ENCODE measurements around the gene FTO. TPM values are rescaled to one million over a fixed set of nuclear protein-coding genes. Genes with fewer than 3 reads are reported as not detected.

FTO gene
- total and polyA plus RNA-seq, 2 of the 13 experiments (the other 11 are each of a cell fraction or from before 2014, with no cell fraction given): 41.6 to 55.8 TPM

GRCh38 chr16:54077050-54077821, 373.3 kb downstream of the FTO start (continued):
- no peak for TF ChIP-seq PRDM4 (CRISPR knock-in tag; IDR thresholded peaks at IDR 0.05; ENCODE audit: borderline replicate concordance)
- TF ChIP-seq SAFB2 (CRISPR knock-in tag; IDR thresholded peaks at IDR 0.05; ENCODE audit: borderline replicate concordance, low read depth): no peak
- TF ChIP-seq ZNF430 (CRISPR knock-in tag; IDR thresholded peaks at IDR 0.05): 0 out of 2 replicates have a peak, but pooled peaks have one; percentile 33
- peak; percentile 95 for TF ChIP-seq ZSCAN22 (CRISPR knock-in tag; IDR thresholded peaks at IDR 0.05)
- TF ChIP-seq FOSL2 (CRISPR knock-in tag; IDR thresholded peaks at IDR 0.05): peak; percentile 31; the same call in 1 of the 2 replicates
- no peak for TF ChIP-seq SNAPC2 (CRISPR knock-in tag; IDR thresholded peaks at IDR 0.05)
- no peak for TF ChIP-seq FUBP1 (CRISPR knock-in tag; IDR thresholded peaks at IDR 0.05; ENCODE audit: borderline replicate concordance)
- no peak for TF ChIP-seq GATAD2A (CRISPR knock-in tag; IDR thresholded peaks at IDR 0.05)
- 0 out of 2 replicates have a peak, but pooled peaks have one; percentile 35 for TF ChIP-seq ZNF605 (CRISPR knock-in tag; IDR thresholded peaks at IDR 0.05)
- TF ChIP-seq NFATC3 (CRISPR knock-in tag; IDR thresholded peaks at IDR 0.05): no peak
- TF ChIP-seq ZNF552 (CRISPR knock-in tag; IDR thresholded peaks at IDR 0.05; ENCODE audit: borderline replicate concordance): no peak
